Measurements from ENCODE around the gene ZMAT5.
A peak's percentile ranks its signal among the peaks of the same experiment; 100 is the strongest.

Gene ZMAT5

DNA sequence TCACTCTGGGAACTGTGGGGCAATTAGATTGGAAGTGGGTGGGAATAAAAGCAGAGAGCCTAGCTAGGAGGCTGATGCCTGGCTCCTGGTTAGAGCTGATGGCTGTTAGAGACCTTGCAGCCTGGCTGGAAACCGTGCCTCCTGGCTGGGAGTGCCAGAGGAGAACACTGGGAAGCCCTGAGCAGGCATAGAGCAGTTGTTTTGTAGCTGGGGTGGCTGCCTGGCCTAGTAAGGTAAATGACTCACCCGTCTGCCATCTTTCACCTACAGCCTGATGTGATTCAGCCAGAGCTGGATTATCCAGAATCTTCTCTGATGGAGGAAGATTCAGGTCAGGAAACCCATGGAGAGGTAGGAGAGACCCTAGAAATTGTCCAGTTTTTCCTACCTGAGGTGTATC is 6.4 kb upstream of the ZMAT5 start:
- Histone ChIP-seq H3K27ac (ENCODE audit: poor library complexity, severe bottlenecking) (peak overlapping the region; percentile 71), H3K4me1 (ENCODE audit: insufficient read depth, poor library complexity, severe bottlenecking) (peaks cover 6% of the 10 kb centered on the region), H3K36me3 (ENCODE audit: low read depth) (peaks cover 23% of the 10 kb centered on the region), H3K9me3 (ENCODE audit: severe bottlenecking) (no peaks in the 10 kb centered on the region), H3K27me3 (ENCODE audit: insufficient read depth, poor library complexity, severe bottlenecking) (no peaks in the 10 kb centered on the region), H3K4me3 (ENCODE audit: severe bottlenecking) (no peak overlapping the region)
- DNase-seq (ENCODE audit: low spot score) (peak; percentile 73), ATAC-seq (ENCODE audit: low read depth) (peak; percentile 98)
- TF ChIP-seq, protein P1, sequence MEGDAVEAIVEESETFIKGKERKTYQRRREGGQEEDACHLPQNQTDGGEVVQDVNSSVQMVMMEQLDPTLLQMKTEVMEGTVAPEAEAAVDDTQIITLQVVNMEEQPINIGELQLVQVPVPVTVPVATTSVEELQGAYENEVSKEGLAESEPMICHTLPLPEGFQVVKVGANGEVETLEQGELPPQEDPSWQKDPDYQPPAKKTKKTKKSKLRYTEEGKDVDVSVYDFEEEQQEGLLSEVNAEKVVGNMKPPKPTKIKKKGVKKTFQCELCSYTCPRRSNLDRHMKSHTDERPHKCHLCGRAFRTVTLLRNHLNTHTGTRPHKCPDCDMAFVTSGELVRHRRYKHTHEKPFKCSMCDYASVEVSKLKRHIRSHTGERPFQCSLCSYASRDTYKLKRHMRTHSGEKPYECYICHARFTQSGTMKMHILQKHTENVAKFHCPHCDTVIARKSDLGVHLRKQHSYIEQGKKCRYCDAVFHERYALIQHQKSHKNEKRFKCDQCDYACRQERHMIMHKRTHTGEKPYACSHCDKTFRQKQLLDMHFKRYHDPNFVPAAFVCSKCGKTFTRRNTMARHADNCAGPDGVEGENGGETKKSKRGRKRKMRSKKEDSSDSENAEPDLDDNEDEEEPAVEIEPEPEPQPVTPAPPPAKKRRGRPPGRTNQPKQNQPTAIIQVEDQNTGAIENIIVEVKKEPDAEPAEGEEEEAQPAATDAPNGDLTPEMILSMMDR (IDR thresholded peaks at IDR 0.05; ENCODE audit: poor library complexity, severe bottlenecking), result no peak

DNA sequence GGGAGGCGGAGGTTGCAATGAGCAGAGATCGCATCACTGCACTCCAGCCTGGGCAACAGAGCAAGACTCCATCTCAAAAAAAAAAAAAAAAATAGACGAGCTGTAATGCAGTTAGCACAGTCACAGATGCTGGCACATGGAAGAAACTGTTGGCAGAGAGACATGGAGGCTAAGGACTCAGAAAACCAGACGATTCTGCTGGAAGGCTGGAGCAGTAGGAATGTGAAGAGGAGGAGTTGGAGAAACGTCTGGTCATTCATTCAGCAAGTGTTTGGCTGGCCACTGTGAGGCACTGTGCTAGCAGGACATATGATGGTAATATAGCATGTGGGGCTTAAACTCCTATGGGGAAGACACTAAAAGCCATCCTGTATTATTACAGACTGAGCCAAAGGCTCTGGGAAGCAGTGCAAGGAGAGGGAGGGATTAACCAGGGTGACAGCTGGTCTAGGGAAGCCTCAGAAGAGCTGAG is 5.4 kb upstream of the ZMAT5 start:
- ATAC-seq (ENCODE audit: low read depth), result no peak; the same call in 2 of the 3 replicates
- H3K27ac ChIP-seq (ENCODE audit: poor library complexity, severe bottlenecking), result peak overlapping the region; percentile 71
- H3K9me3 ChIP-seq (ENCODE audit: severe bottlenecking), result no peaks in the 10 kb centered on the region
- TF ChIP-seq, protein P1 (IDR thresholded peaks at IDR 0.05; ENCODE audit: poor library complexity, severe bottlenecking), result peak; percentile 47
- H3K4me3 ChIP-seq (ENCODE audit: severe bottlenecking), result no peak overlapping the region
- peaks cover 23% of the 10 kb centered on the region for H3K36me3 ChIP-seq (ENCODE audit: low read depth)
- no peak for DNase-seq (ENCODE audit: low spot score)
- peaks cover 6% of the 10 kb centered on the region for H3K4me1 ChIP-seq (ENCODE audit: insufficient read depth, poor library complexity, severe bottlenecking)
- no peaks in the 10 kb centered on the region for H3K27me3 ChIP-seq (ENCODE audit: insufficient read depth, poor library complexity, severe bottlenecking)

- Histone ChIP-seq H3K36me3 (ENCODE audit: low read depth) (peaks cover 23% of the 10 kb centered on the region), H3K4me3 (ENCODE audit: severe bottlenecking) (no peak overlapping the region), H3K4me1 (ENCODE audit: insufficient read depth, poor library complexity, severe bottlenecking) (peaks cover 6% of the 10 kb centered on the region), H3K27ac (ENCODE audit: poor library complexity, severe bottlenecking) (no peak overlapping the region), H3K9me3 (ENCODE audit: severe bottlenecking) (no peaks in the 10 kb centered on the region), H3K27me3 (ENCODE audit: insufficient read depth, poor library complexity, severe bottlenecking) (no peaks in the 10 kb centered on the region)
- TF ChIP-seq, protein P1 (IDR thresholded peaks at IDR 0.05; ENCODE audit: poor library complexity, severe bottlenecking), result no peak
- no peak for DNase-seq (ENCODE audit: low spot score)
- ATAC-seq (ENCODE audit: low read depth), result no peak
Measured at GRCh38 chr22:29769723-29770321, 3.0 kb upstream of the ZMAT5 start.

DNA sequence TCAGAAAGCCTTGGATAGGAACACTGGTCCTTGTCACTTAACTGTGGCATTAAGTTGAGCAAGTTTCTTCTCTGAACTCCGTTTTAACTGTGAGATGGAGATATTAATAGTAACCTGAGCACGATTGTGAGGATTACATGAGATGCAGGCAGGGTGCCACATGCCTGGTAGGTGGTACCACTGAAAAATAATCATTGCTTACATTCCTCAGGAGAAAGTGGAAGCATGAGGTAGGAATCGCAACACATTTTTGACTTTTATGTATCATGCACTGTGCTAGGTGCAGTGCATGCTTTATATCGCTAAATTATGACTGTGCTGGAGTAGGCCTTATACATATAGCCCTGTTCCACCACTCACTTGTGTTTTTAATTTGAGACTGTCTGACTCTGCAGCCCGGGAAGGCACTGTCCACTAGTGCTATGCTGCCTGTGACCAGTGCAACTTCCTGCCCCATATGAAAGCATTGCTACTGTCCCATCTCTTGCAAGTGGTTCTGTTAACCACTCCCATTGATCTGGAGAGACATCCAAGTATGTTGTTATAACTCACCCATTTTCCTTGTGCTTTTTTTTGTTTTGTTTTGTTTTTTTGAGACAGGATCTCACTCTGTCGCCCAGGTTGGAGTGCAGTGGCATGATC is 1.4 kb upstream of the ZMAT5 start:
- no peak for ATAC-seq (ENCODE audit: low read depth)
- H3K36me3 ChIP-seq (ENCODE audit: low read depth), result peaks cover 23% of the 10 kb centered on the region
- TF ChIP-seq, protein P1 (IDR thresholded peaks at IDR 0.05; ENCODE audit: poor library complexity, severe bottlenecking), result no peak
- DNase-seq (ENCODE audit: low spot score), result no peak
- no peaks in the 10 kb centered on the region for H3K9me3 ChIP-seq (ENCODE audit: severe bottlenecking)
- H3K27ac ChIP-seq (ENCODE audit: poor library complexity, severe bottlenecking), result peak overlapping the region; percentile 56
- peak overlapping the region; percentile 71 for H3K4me3 ChIP-seq (ENCODE audit: severe bottlenecking)
- H3K27me3 ChIP-seq (ENCODE audit: insufficient read depth, poor library complexity, severe bottlenecking), result no peaks in the 10 kb centered on the region
- peaks cover 1% of the 10 kb centered on the region for H3K4me1 ChIP-seq (ENCODE audit: insufficient read depth, poor library complexity, severe bottlenecking)
